Progenitor cell of endocrine pancreas (in vitro differentiated cells): ENCODE measurements around the gene PICK1. TPM values are rescaled to one million over a fixed set of nuclear protein-coding genes. Genes with fewer than 3 reads are reported as not detected.

Experiments
- DNase-seq: peaks from one replicate; pipeline ENCODE4 v3.0.0; 2021; ENCODE audit warnings: low spot score; ENCODE audit not compliant: unreplicated experiment
- H3K27ac Mint-ChIP-seq: 2 replicates; pipeline ENCODE4 v1.8.0; 2021; ENCODE audit warnings: mild to moderate bottlenecking, moderate library complexity, mixed read lengths
- H3K27me3 Mint-ChIP-seq: 2 replicates; pipeline ENCODE4 v1.8.0; 2021; ENCODE audit warnings: mixed read lengths
- H3K36me3 Mint-ChIP-seq: 2 replicates; pipeline ENCODE4 v1.8.0; 2022; ENCODE audit warnings: mixed read lengths; ENCODE audit not compliant: insufficient read depth
- H3K4me1 Mint-ChIP-seq: 2 replicates; pipeline ENCODE4 v1.8.0; 2021; ENCODE audit warnings: low read depth, mixed read lengths
- H3K4me3 Mint-ChIP-seq: 2 replicates; pipeline ENCODE4 v1.8.0; 2021; ENCODE audit warnings: low read depth, mild to moderate bottlenecking, moderate library complexity, mixed read lengths
- H3K9me3 Mint-ChIP-seq: 2 replicates; pipeline ENCODE4 v1.8.0; 2021; ENCODE audit warnings: low read depth, mixed read lengths
- long read RNA-seq: library from polyadenylated mRNA; unstranded; transcript quantifications from one replicate; pipeline ENCODE4 v2.0.0, GENCODE V29; 2020
- total RNA-seq: library from RNA; stranded (reverse); gene quantifications from 2 replicates; pipeline ENCODE4 v1.2.1, GENCODE V29; 2021
- TF ChIP-seq, protein P1 (sequence below): fragments of 200-600 bp; sonication (generic); IDR thresholded peaks from one replicate; pipeline ENCODE4 v1.5.0; 2021; ENCODE audit warnings: antibody characterized with exemption, mild to moderate bottlenecking; ENCODE audit not compliant: unreplicated experiment

The PICK1 gene
- 64.2 and 67.3 TPM in 2 replicates for total RNA-seq
- long read RNA-seq: 0 reads

- TF ChIP-seq, protein P1, sequence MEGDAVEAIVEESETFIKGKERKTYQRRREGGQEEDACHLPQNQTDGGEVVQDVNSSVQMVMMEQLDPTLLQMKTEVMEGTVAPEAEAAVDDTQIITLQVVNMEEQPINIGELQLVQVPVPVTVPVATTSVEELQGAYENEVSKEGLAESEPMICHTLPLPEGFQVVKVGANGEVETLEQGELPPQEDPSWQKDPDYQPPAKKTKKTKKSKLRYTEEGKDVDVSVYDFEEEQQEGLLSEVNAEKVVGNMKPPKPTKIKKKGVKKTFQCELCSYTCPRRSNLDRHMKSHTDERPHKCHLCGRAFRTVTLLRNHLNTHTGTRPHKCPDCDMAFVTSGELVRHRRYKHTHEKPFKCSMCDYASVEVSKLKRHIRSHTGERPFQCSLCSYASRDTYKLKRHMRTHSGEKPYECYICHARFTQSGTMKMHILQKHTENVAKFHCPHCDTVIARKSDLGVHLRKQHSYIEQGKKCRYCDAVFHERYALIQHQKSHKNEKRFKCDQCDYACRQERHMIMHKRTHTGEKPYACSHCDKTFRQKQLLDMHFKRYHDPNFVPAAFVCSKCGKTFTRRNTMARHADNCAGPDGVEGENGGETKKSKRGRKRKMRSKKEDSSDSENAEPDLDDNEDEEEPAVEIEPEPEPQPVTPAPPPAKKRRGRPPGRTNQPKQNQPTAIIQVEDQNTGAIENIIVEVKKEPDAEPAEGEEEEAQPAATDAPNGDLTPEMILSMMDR: no peak
- peak; percentile 81 for DNase-seq
- Mint-ChIP-seq H3K9me3 (no peaks in the 10 kb centered on the region), H3K27me3 (no peaks in the 10 kb centered on the region), H3K4me1 (peaks cover 8% of the 10 kb centered on the region), H3K27ac (peak within 1 kb of the TSS; percentile 96), H3K4me3 (peak within 1 kb of the TSS; percentile 90), H3K36me3 (peaks cover 8% of the 10 kb centered on the region)
These were observed at the start of gene PICK1 for GRCh38 chr22:38056969-38057891. Gene PICK1, plus strand, starts transcription at chr22:38057404. Its CDS starts 406 bp downstream, at chr22:38057810.

- Mint-ChIP-seq H3K27ac (peak overlapping the region; percentile 3), H3K36me3 (no peaks in the 10 kb centered on the region), H3K4me1 (peaks cover 3% of the 10 kb centered on the region), H3K27me3 (peaks cover 8% of the 10 kb centered on the region), H3K4me3 (no peak overlapping the region), H3K9me3 (no peaks in the 10 kb centered on the region)
- TF ChIP-seq, protein P1: no peak
- DNase-seq: no peak
These were observed 48.0 kb upstream of the PICK1 start for GRCh38 chr22:38009000-38009806.

DNA sequence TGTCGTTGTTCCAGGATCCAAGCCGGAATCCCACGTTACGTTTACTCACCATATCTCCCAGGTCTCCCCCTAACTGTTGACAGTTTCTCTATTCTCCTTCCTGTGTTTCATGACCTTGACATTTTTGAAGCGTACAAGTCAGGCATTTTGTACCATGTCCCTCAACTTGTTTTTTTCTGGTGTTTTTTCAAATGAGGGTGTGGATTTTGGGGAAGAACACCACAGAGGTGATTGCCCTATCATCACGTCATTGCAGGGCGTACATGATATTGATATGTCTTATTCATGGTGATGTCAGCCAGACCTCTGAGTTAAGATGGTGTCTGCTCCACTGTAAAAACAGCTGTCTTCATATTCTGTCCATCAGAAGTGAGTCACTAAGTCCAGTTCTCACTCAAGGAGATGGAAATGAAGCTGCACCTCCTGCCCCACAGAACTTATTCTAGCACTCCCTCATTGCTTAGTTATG is 44.6 kb upstream of the PICK1 start:
- DNase-seq: no peak
- Mint-ChIP-seq H3K27ac (no peak overlapping the region), H3K9me3 (no peaks in the 10 kb centered on the region), H3K36me3 (no peaks in the 10 kb centered on the region), H3K4me3 (no peak overlapping the region), H3K27me3 (peaks cover 4% of the 10 kb centered on the region), H3K4me1 (peaks cover 4% of the 10 kb centered on the region)
- TF ChIP-seq, protein P1: no peak

- peaks cover 4% of the 10 kb centered on the region for H3K4me1 Mint-ChIP-seq
- no peak for DNase-seq
- TF ChIP-seq, protein P1: no peak
- H3K9me3 Mint-ChIP-seq: no peaks in the 10 kb centered on the region
- no peak overlapping the region for H3K4me3 Mint-ChIP-seq
- H3K36me3 Mint-ChIP-seq: no peaks in the 10 kb centered on the region
- no peak overlapping the region for H3K27ac Mint-ChIP-seq
- peaks cover 4% of the 10 kb centered on the region for H3K27me3 Mint-ChIP-seq
These were observed 43.1 kb upstream of the PICK1 start for GRCh38 chr22:38014083-38014482.
